ENCODE data around the gene ATP4B.

Gene ATP4B

DNA sequence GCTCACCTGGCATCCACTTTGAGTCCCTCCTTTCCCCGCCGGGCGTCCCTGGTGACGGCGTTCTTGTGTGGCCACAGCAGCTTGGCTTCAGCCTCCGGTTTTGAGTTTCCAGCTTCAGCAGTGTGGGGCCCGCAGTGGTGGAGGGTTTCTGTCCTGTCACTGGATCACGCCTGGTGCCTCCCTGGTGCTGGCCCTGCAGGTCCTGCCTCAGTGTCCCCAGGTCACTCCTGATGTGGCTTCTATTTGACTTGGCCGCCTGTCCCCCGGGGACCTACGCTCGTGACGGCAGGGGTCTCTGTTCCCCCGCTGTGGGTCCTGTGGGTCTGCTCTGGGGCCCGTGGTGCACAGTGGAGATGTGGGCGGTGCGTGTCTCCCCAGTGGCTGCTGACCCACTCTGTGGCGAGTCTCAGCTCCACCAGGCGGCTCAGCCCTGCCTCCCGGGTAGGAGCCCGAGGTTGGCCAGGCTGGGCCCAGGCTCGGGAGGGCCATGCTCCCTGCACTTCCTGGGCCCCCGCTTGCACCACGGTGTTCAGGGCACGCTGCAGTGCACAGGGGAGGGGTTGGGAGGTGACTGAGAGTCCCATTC, 1.9 kb downstream of the ATP4B start:
- DNase-seq, result no peak

DNA sequence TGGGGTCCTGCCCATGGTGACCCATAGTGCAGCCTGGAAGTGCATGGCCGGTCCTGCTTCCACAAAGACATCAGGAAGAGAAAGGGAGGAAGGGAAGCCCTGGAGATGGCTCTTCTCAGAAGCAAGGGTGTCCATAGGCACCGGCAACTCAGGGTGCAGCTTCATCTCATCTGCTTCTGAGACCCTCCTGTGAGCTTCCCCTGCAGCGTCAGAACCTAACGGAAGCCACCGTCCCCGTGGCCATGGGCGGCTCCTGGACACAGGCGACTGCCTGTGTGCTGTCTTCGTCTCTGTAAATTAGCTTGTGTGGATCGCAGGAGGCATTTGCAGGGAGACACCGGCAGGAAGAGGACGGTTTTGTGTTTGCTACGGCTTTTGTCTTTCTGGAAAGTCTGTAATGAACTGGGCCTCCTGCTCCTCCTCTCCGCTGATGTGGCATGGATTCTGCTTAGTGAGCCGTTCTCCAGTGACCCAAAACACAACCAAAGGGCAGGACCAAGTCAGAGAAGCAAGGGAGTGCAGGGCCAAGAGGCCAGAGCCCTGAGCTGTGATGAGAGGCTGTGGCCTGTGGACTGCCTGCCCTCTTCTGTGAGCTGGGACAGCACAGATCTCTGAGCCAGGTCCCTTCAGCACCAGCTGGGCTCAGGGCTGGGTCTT, 2.5 kb downstream of the ATP4B start:
- no peak for DNase-seq

DNA sequence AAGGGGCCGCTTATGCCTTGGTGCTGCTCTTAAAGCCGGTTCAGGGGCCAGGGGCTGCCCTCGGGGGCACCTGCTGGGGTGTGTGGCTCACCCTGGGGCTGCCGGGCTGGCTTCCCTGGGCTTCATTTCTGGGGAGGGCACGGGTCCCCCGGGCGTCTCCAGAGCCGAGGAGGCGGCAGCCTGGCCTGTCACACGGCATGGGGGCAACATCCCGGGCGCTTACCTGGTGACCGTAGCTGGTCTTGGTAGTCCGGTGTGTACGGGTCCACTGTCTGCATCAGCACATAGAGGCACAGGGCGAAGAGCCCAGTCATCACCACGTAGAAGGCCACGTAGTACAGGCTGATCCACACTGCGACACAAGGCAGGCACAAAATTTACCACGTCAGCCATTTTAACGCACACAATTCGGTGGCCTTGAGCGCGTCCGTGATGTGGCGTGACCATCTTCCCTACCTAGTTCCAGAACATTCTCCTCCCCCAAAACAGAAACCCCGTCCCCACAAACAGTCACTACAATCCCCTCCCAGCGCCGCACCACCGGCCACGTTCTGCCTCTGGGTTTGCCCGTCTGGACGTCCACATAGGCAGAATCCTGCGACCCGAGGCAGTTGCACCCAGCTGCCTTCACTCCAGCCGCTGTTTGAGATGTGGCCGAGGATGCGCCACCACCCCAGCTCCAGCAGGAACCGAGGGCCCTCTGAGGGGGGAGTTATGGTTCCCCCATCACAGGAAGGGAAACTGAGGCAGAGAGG, 3.2 kb downstream of the ATP4B start:
- no peak for DNase-seq

DNA sequence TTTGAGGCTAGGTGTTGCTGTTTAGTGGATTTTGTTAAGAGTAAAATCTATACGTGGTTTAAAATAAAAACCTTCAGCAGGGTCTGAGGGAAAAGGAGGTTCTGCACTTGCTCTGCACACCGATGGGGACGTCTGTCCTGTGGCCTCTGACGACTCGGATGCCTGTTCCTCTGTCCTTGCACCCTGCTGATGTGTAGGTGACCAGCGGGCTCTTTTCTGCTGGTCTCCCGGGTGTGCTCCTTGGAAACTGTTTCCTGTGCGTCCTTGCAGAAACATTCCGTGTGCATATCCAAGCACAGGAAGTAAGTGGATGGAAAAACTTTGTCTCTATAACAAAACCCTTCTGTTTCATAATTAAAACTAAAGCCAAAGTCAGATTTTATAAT, 3.8 kb downstream of the ATP4B start:
- DNase-seq, result no peak

DNA sequence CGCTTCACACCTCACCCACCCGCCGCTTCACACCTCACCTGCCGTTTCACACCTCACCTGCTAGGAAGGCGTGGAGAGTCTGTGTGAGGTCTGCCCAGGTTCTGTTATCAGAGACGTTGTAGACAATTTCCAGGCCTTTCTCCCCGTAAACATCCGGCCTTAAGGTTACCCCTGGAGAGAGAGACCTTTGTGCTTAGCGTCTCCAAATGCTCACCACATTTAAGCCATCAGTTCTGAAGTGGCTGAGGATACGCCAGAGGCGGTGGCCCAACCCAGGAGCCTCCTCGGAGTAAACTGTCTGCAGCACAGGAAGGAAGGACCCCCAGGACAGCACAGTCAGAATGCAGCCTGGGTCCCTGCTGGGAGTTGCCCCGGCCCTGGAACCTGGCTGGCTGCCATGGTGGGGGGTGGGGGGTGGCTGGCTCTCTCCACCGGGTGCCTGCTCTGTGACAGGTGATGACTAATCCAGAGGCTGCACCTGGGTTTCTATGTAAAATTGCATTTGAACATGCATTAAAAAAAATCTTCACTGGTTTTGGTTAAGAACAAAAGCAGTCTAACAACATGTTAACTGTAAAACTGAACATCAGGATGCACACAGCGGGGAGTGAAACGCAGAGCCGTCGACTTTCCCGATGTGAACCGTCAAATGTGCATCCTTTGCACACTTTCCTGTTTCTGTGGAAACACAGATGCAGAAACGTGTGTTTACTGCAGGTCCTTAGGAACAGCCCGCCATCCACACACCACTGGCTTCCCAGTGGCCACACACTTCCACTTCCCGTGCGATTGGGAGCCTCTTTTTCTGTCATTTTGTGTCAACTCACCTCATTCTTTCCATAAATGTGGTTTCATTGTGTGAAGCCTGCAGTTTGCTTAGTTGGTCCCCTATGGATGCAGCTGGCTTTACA, 4.5 kb downstream of the ATP4B start:
- no peak for DNase-seq

DNA sequence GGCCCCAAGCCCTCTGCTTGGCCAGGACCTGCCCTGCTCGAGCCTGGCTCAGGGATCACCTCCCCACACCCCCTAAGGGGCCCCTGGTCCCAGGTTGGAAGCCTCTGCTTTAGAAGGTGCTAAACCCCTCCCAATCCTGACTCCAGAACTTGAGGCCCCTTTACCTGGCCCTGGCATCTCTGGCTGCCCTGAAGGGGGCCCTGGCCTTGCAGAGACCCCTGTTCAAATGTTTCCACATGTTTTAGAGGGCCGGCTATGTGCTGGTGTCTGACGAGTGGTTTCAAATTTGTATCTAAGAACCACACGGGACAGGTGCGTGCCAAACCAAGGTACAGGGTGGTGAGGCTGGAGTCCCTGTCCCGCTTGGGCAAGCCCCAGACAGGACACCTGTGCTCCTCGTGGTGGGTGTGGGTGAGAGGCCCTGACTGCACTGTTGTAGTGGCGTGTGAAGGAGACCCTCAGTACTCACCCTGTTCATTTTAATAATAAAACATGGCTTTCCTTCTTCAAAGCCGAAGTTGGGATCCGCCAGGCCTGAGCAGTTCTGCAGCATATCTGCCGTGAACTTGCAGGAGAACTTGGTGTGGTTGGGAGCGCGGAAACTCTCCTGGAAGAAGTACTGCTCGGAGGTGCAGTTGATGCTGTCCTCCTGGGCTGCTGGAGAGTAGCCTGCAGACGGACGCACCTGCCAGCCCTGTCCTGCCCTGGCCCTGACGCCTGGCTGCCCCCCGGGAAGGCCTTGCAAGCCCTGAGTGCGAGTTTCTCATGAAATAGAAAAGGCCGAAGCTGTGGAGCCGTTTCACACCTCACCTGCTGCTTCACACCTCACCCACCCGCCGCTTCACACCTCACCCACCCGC, 5.4 kb downstream of the ATP4B start:
- DNase-seq, result no peak

DNA sequence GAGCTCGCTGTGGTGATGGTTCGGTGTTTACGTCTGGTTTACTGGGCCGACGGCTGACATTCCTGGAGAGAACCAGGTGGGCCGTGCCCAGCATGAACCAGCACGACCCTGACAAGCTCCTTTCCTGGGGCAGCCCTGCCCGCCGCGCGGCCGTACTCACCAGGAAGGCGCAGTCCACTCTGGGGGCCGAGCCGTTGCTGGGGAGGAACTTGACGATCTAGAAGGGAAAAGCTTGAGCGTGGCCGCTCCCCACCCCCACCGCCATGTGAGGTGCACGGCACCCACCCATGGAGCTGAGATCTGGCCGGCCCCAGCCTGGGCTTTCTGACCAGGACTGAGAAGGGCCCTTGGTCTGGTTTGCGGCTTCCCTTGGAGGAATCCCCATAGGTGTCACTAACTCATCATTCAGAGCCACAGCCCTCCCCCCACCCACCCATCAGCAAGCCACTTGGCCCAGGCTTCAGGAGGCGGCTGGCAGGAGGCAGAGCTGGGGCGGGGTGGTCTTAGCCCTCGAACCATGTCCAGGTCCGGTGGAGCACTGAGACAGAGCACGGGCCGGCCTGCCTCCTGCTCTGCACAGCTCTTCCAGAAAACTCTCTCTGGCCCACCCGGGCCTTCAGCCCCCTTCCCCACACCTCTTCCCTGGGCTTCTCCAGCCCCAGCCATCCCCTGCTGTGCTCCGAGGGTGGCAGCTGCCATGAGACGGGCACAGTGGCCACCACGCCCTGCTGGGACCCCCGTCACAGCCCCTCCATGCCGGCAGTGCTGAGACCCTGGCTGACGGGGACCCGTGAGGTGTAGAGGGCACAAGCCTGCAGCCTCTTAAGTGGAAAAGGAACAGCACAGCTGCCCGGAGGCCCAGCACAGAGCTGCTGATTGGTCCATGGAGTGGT, 6.2 kb downstream of the ATP4B start:
- DNase-seq, result no peak

DNA sequence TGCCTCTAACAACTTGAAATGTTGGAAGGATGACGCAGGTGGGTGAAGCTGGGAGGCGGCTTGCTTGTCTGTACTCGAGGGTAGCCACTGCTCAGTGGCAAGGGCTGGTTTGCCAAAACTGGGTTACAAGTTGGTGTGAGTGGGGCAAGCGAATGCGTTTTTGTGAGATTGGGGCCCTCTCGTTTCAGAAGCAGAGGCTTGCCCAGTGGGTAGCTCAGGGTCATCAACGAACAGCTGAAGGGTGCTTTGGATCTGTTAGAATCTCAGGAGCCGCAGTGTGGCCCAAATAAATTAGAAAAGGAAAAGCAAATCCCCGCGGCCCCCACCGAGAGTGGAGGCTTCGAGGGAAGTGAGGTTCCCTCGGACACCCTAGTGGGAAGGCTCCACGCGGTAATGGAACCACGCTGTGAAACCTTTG, 7.3 kb downstream of the ATP4B start:
- no peak for DNase-seq

DNA sequence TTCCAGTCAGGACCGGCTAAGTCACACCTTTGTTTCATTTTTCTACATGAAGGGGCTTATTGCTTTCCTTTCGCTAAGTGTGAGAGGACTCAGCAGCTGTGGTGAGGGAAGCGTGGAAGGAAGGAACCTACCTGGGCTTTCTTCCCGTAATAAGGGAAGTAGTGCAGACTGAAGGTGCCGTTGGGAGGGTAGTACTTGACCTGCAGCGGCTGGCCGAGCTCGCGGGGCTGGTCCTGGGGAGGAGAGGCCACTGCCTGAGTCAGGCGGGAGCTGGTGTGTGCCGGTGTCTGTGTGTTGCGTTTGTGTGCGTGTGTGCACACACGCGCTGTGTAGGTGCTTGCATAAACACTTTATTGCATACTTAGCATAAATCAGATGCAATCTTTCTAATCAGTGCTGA, 7.7 kb downstream of the ATP4B start:
- no peak for DNase-seq

DNA sequence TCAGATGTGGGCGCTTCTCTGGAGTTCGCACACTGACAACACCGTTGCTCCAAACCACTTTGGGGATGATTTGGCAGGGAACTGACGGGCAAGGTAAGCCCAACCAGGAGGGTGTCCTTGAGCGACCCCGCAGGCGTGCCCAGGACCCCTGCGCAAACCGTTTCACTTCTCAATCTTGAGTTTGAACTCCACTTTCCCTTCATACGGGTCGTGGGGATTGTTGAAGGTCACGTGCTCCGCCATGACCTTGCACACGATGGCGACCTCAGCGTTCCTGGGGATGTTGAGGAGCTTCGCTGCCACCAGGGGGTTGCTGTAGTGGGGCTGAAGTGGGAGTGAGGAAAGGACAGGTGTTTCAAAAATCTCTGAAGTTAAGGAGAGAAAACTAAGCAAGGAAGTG, 8.8 kb downstream of the ATP4B start:
- DNase-seq, result no peak

DNA sequence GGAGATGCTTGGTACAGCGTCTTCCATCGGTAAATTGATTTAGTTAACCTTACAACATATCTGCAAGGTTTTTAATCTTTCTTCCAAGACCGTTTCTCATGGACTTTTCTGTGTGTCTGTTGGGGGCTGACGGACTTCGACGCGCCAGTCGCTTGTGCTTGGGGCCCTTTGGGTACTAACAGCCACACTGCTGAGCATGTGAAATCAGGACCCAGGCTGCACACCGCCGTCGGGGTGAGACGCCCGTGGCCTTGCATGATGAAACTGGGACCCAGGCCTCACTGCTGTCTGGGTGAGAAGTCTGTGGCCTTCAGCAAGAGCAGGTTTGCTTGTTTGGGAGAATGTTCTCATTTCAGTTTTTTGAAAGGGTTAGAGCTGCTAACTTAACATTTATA, 9.8 kb downstream of the ATP4B start:
- DNase-seq, result no peak

DNA sequence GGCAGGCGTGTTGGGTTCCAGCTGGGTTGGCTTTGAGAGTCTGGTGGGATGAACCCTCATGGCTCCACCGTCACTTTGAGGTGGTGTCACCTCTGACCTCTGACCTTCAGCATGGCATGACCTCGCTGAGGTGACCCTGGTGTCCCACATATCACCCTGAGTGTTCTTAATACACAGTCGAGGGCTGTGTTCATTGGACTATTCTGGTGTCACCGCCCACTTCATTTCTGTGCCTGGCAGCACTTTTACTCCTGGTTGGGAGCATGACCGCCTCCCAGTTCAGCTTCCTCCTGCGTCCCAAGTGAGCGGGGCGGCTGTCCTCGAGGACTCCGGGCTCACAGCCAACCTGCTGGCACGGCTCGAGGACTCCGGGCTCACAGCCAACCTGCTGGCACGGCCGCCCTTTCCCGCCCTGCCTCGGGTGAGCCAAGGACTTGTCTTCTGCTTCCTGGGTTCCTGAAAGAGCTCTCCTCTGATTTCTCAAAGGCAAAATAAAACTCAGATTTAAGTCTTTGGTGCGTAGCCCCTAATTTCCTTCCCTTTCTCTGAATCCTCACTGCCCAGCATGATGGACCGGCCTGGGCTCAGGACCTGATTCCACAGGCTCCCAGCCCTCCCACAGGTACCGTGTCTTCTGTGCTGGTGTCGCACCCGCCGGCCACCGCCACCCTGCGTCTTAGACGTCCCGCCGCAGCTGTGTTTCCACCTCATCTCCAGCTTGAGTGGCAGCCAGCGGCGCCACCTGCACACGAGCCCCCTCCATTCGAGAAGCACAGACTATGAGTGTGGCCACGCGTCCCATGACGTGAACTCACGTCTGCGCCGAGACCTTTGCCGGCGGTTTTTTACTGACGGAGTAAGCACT, 10.4 kb downstream of the ATP4B start:
- DNase-seq, result no peak

DNA sequence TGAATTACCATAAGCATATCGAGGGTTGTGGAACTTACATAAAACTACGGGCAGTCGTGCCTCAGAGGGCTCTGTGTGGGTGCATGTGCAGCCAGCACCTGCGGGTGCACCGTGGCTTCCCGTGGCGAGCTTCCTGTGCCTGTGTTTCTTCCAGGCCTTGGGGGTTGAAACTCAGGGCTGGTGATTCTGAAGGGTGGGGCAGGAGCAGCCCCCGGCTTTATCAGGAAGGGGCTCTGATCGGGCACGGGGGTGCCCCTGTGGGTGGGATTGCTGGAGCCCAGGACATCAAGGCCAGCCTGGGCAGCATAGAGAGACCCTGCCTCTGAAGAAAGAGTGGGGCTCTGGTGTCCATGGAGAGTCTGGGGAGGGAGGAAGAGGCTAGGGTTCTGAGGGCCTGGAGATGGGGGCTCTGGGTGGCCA, 11.1 kb downstream of the ATP4B start:
- no peak for DNase-seq

DNA sequence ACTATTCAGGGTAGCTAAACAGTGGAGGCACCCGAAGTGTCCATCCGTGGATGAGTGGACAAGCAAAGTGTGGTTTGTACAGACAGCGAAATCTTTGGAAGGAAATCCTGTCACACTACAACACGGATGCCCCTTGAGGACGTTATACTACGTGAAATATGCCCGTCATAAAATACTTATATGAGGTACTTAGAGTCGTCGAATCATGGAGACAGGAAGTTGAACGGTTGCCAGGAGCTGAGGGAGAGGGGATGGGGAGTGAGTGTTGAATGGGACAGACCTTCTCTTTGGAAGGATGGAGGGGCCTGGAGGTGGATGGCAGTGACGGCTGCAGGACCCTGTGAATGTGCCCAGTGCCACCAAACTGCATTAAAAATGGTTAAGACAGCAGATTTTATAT, 11.6 kb downstream of the ATP4B start:
- DNase-seq, result no peak

DNA sequence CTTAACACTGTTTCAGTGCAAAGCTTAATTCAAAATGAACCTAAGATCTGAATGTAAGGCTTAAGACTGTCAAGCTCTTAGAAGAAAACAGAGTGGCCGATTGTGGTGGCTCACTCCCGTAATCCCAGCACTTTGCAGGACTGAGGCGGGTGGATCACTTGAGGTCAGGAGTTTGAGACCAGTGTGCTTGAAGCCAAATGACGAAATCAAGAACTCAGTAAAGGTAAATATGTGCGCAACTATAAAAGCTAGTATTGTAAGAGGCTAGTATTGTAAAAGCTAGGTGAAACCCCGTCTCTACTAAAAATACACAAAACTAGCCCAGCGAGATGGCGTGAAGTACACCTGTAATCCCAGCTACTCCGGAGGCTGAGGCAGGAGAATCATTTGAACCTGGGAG, 12.7 kb downstream of the ATP4B start:
- DNase-seq, result no peak

DNA sequence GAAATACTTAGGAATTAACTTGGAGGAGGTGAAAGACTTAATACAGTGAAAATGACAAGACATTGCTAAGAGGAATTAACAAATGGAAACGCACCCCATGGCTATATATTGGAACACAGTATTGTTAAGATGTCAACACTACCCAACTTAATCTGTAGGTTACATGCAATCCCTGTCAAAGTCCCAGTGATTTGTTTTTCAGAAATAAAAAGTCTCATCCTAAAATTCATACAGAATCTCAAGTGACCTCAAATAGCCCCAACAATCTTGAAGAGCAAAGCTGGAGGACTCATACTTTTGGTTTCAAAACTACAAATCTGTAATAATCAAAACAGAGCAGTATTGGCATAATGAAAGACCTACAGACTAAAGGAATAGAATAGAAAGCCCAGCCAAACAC, 13.2 kb downstream of the ATP4B start:
- no peak for DNase-seq

DNA sequence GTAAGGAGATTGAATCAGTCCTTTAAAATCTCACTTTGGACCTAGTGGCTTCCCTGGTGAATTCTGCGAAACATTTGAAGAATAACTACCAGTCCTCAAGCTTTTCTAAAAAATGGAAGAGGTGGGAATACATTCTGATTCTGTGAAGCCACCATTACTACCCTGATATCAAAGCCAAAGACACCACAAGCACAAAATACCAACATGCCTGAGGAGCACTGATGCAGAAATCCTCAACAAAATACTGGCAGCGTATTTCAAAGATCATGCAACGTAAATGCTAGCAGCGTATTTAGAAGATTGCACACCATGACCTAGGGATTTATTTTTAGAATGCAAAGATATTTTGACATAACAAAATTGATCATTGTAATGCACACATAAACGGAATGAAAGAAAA, 14.4 kb downstream of the ATP4B start:
- DNase-seq, result no peak

DNA sequence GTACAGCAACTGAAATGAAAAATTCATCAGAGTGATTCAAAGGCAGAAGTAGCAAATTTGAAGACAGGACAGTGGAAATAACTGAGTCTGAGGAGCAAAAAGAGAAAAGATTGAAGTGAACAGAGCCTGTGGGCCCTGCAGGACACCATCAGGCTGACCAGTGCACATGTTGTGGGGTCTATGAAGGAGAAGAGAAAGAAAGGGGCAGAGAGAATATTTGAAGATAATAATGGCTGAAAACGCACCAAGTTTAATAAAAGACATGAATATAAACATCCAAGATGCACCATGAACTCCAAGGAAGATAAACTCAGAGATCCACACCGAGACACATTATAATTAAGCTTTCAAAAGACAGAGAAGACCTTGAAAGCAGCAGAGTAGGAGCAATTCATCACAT, 15.4 kb downstream of the ATP4B start:
- DNase-seq, result no peak

DNA sequence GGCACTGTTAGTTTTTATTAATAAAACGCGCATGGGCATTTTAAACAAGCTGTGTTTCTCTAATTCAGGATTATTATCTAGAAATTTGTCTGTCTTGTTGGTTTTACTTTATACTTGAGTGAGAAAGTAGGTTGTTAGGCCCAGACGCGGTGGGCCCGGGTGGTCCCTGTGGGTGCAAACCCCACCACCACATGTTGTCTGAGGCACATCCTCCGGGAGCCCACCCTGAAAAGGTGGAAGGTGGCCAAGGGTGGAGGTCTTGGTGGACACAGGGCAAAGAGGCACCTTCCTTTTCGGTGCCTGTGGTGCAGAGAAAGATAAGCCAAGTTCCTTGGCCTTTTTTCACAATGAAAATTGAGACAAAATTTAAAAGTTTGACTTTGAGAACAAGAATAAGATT, 16.6 kb downstream of the ATP4B start:
- no peak for DNase-seq

DNA sequence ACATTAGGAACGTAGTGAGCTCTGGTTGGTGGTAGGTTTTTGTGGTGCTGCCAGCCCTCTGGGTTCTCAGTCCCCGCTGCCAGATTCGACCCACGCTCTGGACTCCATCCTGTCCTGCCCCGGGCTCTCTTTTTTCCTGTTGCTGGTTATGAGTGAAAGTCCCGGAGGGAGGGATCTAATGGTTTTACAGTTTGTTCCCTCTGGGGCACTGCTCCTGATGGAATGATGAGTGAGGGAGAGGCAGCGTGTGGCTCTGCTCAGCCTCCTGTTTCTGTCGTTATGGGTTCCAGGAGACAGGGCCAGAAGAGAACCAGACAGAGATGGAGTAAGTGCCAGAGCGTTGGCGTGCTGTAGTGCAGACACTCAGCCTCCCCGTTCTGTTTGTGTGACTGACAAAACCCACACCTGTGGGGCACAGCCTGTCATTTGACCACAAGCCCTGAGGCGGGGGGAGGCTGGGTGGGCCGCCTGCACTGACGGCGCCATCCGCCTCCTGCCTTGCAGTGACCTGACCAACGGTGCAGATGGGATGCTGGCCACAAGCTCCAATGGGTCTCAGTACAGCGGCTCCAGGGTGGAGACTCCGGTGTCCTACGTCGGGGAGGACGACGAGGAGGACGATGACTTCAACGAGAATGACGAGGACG, 18.3 kb downstream of the ATP4B start:
- no peak for DNase-seq
